A204.1 (cell line): ENCODE data around the gene RNF223.
"Not testable (repeated sequence)": the region's sequence is repeated elsewhere in the genome, so short reads cannot be mapped to it uniquely, and the experiment has no call there.

Source experiments
- FAIRE-seq: peaks from 2 replicates; lab custom pipeline; 2012; peaks lifted over from hg19 to GRCh38; lab: Jason Lieb, UNC

RNF223 gene

GRCh38 chr1:1072299-1072848 lies 1.7 kb downstream of the RNF223 start:
- no peak for FAIRE-seq

- no peak for FAIRE-seq
These were observed 2.4 kb downstream of the RNF223 start for GRCh38 chr1:1071486-1072298.

GRCh38 chr1:1069711-1070676 lies 4.1 kb downstream of the RNF223 start:
- no peak for FAIRE-seq

GRCh38 chr1:1069056-1069710 lies 4.9 kb downstream of the RNF223 start:
- FAIRE-seq, result no peak

- no peak for FAIRE-seq
These were observed 5.5 kb downstream of the RNF223 start for GRCh38 chr1:1068517-1069055.

GRCh38 chr1:1067860-1068516 lies 6.1 kb downstream of the RNF223 start:
- no peak for FAIRE-seq

GRCh38 chr1:1067284-1067859 lies 6.7 kb downstream of the RNF223 start:
- FAIRE-seq, result no peak

- no peak for FAIRE-seq
These were observed 7.5 kb downstream of the RNF223 start for GRCh38 chr1:1066403-1067283.

- not testable (repeated sequence) for FAIRE-seq
These were observed 8.2 kb downstream of the RNF223 start for GRCh38 chr1:1065940-1066304.

- FAIRE-seq, result no peak
These were observed 8.7 kb downstream of the RNF223 start for GRCh38 chr1:1065265-1065939.

GRCh38 chr1:1063945-1064831 lies 9.9 kb downstream of the RNF223 start:
- FAIRE-seq, result no peak

GRCh38 chr1:1063261-1063944 lies 10.7 kb downstream of the RNF223 start:
- no peak for FAIRE-seq

GRCh38 chr1:1062348-1063163 lies 11.6 kb downstream of the RNF223 start:
- FAIRE-seq, result no peak

- no peak for FAIRE-seq
These were observed 12.3 kb downstream of the RNF223 start for GRCh38 chr1:1061682-1062345.

GRCh38 chr1:1060281-1061000 lies 13.7 kb downstream of the RNF223 start:
- no peak for FAIRE-seq
